Heart left ventricle (tissue), 16 donors: ENCODE measurements around the gene TMEM198. TPM values are rescaled to one million over a fixed set of nuclear protein-coding genes. Genes with fewer than 3 reads are reported as not detected.

Experiments used
- ATAC-seq, 4 donors: fragments of 200-7000 bp; cut with Tn5 transposase; one replicate each; pipeline ENCODE4 v1.9.1; 2020 to 2022; ENCODE audit warnings: moderate library complexity in 4 of 4, mild to moderate bottlenecking in 3 of 4, moderate number of reproducible peaks in 1 of 4
- DNase-seq, 5 donors: peaks; one replicate each; pipeline ENCODE4 v3.0.0-alpha.2; 2020
- H3K27ac ChIP-seq, 12 donors: fragments of 200-600 bp; sonication (generic) in 4 of 12; one replicate each; pipeline versions ENCODE4 v1.5.0 to v1.8.0; 2016 to 2022; ENCODE audit warnings: mild to moderate bottlenecking in 2 of 12
- H3K27me3 ChIP-seq, 9 donors: fragments of 200-600 bp; sonication (generic) in 2 of 9; one replicate each; pipeline versions ENCODE4 v1.5.1 to v1.8.0; 2016 to 2022; ENCODE audit warnings: mild to moderate bottlenecking in 3 of 9
- H3K36me3 ChIP-seq, 9 donors: fragments of 200-600 bp; sonication (generic) in 2 of 9; one replicate each; pipeline versions ENCODE4 v1.5.0 to v1.8.0; 2018 to 2022; ENCODE audit warnings: mild to moderate bottlenecking in 2 of 9
- H3K4me1 ChIP-seq, 12 donors: fragments of 200-600 bp; sonication (generic) in 4 of 12; one replicate each; pipeline versions ENCODE4 v1.5.0 to v1.8.0; 2016 to 2022; ENCODE audit warnings: mild to moderate bottlenecking in 3 of 12
- H3K4me3 ChIP-seq, 12 donors: fragments of 200-600 bp; sonication (generic) in 4 of 12; one replicate each; pipeline versions ENCODE4 v1.5.0 to v1.8.0; 2017 to 2022; ENCODE audit warnings: mild to moderate bottlenecking in 9 of 12, moderate library complexity in 4 of 12
- H3K9me3 ChIP-seq, 12 donors: fragments of 200-600 bp; sonication (generic) in 4 of 12; one replicate each; pipeline versions ENCODE4 v1.5.0 to v1.8.0; 2016 to 2022; ENCODE audit warnings: mild to moderate bottlenecking in 1 of 12
- POLR2A ChIP-seq, 2 donors: fragments of 450-650 bp; IDR thresholded peaks; one replicate each; pipeline ENCODE4 v1.6.1; 2017; ENCODE audit warnings: antibody characterized with exemption in 2 of 2, mild to moderate bottlenecking in 2 of 2, moderate library complexity in 2 of 2
- WGBS, 4 donors: extraction: QIAGEN DNeasy Blood & Tissue Kit in 2 of 4; methylation state at CpG; one replicate each; pipeline versions ENCODE4 v1.1.5 to v1.1.7; 2013 to 2018; 5-methylcytosine and 5-hydroxymethylcytosine counted together
- intact Hi-C, 10 donors: fragments of 100-400 bp; cut with DNase I; formaldehyde crosslinking; loops; one replicate each; pipeline versions ENCODE4 v1.11.1 to v1.14.2; 2022
- polyA plus RNA-seq, 2 donors: library from polyadenylated mRNA; stranded (reverse); fragments of 200-250 nt; gene quantifications; one replicate each; pipeline ENCODE4 v1.2.3, GENCODE V29; 2013
- total RNA-seq, 9 donors: library from RNA; depleted of rRNA in 2 of 9; stranded (reverse); fragments of >200 nt in 2 of 9; fragmentation: NEBNext Ultra II Directional in 3 of 9; extraction: Animal tissue kit (Norgen Biotek cat#: 25700) in 3 of 9; gene quantifications; one replicate each; pipeline versions ENCODE4 v1.1.0 to v1.2.4, GENCODE V29; 2016 to 2023
- TF ChIP-seq, protein P1 (sequence below), 12 donors: fragments of 200-600 bp; sonication (generic) in 4 of 12; IDR thresholded peaks; one replicate each; pipeline versions ENCODE4 v1.5.0 to v1.8.0; 2018 to 2022; ENCODE audit warnings: antibody characterized with exemption in 12 of 12, mild to moderate bottlenecking in 5 of 12
- donor health status: ischemic (EF 13 %, LVEDD 7.1; RV severe dilation, severe dysfunction).
- donor health status: healthy with polysubstance abuse.
- donor health status: DM: no; HTN: yes; CAD: no.
- donor health status: DM: no; HTN: no; CAD: no.
- donor health status: ischemic (EF 25% LVEDD 6.9; RV normal size, moderate dysfunction).
- donor health status: ischemic (EF 25% LVEDD 5.7; RV mildly dilated, moderate dysfunction).
- donor health status: healthy.
- donor health status: DM: yes; HTN: yes; CAD: no.
- donor health status: ischemic (EF 35%, LVEDD 5.7; RV mildly dilated, moderate dysfunction).
- donor health status: nonischemic (EF 11% LVEDD 7.7; RV severe dilation, severe dysfunction).
- donor health status: DM: yes; HTN: yes; CAD: no.
- donor health status: PGD.
- donor health status: ischemic (EF 29% LVEDD 5.4; RV normal size, mild dysfunction).
- donor health status: nonischemic (EF 23%, LVEDD 6.1; RV moderate dilation, normal function).

TMEM198 gene
- total and polyA plus RNA-seq, 11 donors = 0.65 to 10.2 (median 2.3) TPM

DNA sequence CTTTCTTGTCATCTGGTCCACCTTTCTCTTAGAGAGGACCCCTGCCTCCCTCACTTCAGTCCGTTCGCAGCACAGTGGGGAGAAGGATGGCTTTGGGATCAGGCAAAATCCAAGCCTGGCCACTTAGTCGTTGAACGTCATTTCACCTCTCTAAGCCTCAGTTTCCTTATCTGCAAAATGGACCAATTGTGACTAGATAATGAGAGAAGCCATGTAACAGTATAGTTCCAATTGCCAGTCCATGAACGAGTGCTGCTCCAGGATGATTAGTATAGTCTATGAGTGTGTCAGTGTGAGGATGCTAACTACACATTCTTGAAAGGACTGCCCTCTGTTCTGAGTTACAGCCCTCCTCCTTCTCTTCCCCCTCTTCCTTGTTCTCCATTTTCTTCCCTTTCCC is 29.3 kb downstream of the TMEM198 start:
- no peak for DNase-seq
- H3K27me3 ChIP-seq = peaks cover 0 to 43% (median 0%) of the 10 kb centered on the region in 9 donors
- H3K4me3 ChIP-seq = no peak overlapping the region
- H3K27ac ChIP-seq = peak overlapping the region in 3 of 12 donors; percentile 90 to 96 (median 93)
- peaks cover 0 to 33% (median 10%) of the 10 kb centered on the region in 12 donors for H3K4me1 ChIP-seq
- 73 to 83% (median 76%) methylated on average over 5 of the region's 5 CpGs for WGBS, 4 donors
- peaks cover 0 to 10% (median 0%) of the 10 kb centered on the region in 9 donors for H3K36me3 ChIP-seq
- no peaks in the 10 kb centered on the region for H3K9me3 ChIP-seq
- TF ChIP-seq, protein P1, sequence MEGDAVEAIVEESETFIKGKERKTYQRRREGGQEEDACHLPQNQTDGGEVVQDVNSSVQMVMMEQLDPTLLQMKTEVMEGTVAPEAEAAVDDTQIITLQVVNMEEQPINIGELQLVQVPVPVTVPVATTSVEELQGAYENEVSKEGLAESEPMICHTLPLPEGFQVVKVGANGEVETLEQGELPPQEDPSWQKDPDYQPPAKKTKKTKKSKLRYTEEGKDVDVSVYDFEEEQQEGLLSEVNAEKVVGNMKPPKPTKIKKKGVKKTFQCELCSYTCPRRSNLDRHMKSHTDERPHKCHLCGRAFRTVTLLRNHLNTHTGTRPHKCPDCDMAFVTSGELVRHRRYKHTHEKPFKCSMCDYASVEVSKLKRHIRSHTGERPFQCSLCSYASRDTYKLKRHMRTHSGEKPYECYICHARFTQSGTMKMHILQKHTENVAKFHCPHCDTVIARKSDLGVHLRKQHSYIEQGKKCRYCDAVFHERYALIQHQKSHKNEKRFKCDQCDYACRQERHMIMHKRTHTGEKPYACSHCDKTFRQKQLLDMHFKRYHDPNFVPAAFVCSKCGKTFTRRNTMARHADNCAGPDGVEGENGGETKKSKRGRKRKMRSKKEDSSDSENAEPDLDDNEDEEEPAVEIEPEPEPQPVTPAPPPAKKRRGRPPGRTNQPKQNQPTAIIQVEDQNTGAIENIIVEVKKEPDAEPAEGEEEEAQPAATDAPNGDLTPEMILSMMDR (IDR thresholded peaks at IDR 0.05) = no peak
- intact Hi-C loops = loop anchor here in 2 of 10 donors (5.0 kb wide), 2 partner anchors 54 to 59 kb away; partner anchors contain the start of gene SLC4A3 (in 1 of the 2)
- no peak for ATAC-seq

DNA sequence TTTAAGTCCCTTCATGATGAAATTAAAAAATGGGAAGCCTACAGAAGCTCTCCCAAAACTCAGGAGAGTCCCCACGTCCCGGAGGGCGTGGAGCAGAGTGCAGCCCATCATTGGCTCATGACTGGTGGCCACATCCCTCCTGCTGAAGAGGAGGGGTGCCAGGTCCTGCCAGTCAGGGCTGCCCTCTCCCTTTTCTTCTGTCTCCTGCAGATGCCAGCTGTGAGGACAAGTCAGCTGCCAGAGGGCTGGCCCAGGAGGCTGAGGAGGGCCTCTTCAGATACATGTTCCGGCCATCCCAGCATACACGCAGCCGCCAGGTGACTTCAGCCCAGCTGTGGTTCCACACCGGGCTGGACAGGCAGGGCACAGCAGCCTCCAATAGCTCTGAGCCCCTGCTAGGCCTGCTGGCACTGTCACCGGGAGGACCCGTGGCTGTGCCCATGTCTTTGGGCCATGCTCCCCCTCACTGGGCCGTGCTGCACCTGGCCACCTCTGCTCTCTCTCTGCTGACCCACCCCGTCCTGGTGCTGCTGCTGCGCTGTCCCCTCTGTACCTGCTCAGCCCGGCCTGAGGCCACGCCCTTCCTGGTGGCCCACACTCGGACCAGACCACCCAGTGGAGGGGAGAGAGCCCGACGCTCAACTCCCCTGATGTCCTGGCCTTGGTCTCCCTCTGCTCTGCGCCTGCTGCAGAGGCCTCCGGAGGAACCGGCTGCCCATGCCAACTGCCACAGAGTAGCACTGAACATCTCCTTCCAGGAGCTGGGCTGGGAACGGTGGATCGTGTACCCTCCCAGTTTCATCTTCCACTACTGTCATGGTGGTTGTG is 30.9 kb downstream of the TMEM198 start:
- 78 to 88% (median 81%) methylated on average over 15 to 22 of the region's 22 CpGs for WGBS, 4 donors
- peaks cover 0 to 39% (median 0%) of the 10 kb centered on the region in 9 donors for H3K27me3 ChIP-seq
- H3K36me3 ChIP-seq = no peaks in the 10 kb centered on the region
- no peak for TF ChIP-seq POLR2A (IDR thresholded peaks at IDR 0.05)
- TF ChIP-seq, protein P1 (IDR thresholded peaks at IDR 0.05) = no peak
- peaks cover 0 to 28% (median 9%) of the 10 kb centered on the region in 12 donors for H3K4me1 ChIP-seq
- H3K9me3 ChIP-seq = no peaks in the 10 kb centered on the region
- DNase-seq (peak in 2 of 5 donors; percentile 8 to 50), ATAC-seq (no peak)
- H3K4me3 ChIP-seq = no peak overlapping the region
- intact Hi-C loops = loop anchor here in 2 of 10 donors (5.0 kb wide), 2 partner anchors 53 to 58 kb away; partner anchors contain the start of gene SLC4A3 (in 1 of the 2)
- peak overlapping the region in 1 of 12 donors; percentile 33 for H3K27ac ChIP-seq

DNA sequence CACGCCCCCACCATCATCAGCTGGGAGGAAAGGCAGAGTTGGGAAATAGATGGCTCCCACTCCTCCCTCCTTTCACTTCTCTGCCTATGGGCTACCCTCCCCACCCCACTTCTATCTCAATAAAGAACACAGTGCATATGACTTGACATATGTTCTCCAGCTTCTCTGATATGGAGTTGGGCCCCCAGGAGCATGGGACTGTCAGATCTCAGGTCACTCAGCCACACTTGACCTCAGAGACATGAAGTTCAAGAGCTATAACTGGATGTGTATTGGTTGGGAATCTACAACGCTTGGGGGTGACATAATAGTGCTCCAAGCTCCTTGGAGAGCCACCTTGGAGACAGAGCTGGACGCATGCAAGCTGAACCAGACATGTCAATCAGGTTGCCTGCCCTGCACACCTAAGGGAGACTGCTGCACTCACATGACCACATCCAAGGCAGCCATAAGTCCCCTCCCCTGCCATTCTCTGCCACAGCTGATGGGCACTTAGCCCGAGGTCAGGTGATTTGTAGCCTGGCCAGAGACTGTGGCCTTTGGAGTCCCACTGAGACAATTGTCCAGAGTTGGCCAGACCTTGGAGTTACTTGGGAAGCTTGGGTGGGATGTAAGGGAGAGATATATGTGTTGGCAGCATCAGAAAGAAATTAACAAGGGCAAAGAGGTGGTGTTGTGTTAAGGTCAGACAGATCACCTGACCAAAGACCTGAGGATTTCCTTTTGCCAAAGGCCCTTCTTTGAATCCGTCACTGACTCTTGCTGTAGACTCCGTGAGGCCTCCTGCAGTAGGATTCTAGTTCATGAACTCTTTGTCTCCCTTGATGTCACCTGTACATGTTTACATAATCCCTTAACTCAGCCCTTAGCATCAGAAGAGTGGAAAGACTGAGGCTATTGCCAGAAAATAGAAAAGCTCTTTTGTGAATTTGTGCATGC is 32.0 kb downstream of the TMEM198 start:
- no peaks in the 10 kb centered on the region for H3K36me3 ChIP-seq
- DNase-seq (no peak), ATAC-seq (no peak)
- H3K4me1 ChIP-seq = peaks cover 0 to 19% (median 2%) of the 10 kb centered on the region in 12 donors
- intact Hi-C loops = no loop called here
- H3K27ac ChIP-seq = no peak overlapping the region
- no peaks in the 10 kb centered on the region for H3K9me3 ChIP-seq
- 78 to 85% (median 81%) methylated on average over 5 to 6 of the region's 6 CpGs for WGBS, 4 donors
- H3K27me3 ChIP-seq = peaks cover 0 to 30% (median 0%) of the 10 kb centered on the region in 9 donors
- H3K4me3 ChIP-seq = no peak overlapping the region
- TF ChIP-seq POLR2A (IDR thresholded peaks at IDR 0.05) = no peak
- TF ChIP-seq, protein P1 (IDR thresholded peaks at IDR 0.05) = no peak
